Measurements from ENCODE around the gene PARP16. TPM values are rescaled to one million over a fixed set of nuclear protein-coding genes. Genes with fewer than 3 reads are reported as not detected.

PARP16 gene
- total RNA-seq, 1 experiment from 2014 or later = 4.7 TPM

GRCh38 chr15:65327651-65328393 lies 41.1 kb upstream of the PARP16 start:
- peaks cover 11% of the 10 kb centered on the region for H3K4me1 Mint-ChIP-seq
- no peak overlapping the region for H3K4me3 Mint-ChIP-seq
- ATAC-seq (no peak), DNase-seq (ENCODE audit: low spot score) (no peak)
- H3K9me3 Mint-ChIP-seq = no peaks in the 10 kb centered on the region
- CTCF ChIA-PET = interaction anchor here (0.9 to 3.8 kb wide), 6 partner anchors 8 to 260 kb away, joined by 3 to 27 read pairs (median 4); partner anchors contain the start of gene RASL12
- no peak overlapping the region for H3K27ac Mint-ChIP-seq
- POLR2A ChIA-PET = interaction anchor here (1.5 kb wide), 1 partner anchor 51 kb away, joined by 3 read pairs; no protein-coding TSS in a partner anchor
- H3K36me3 Mint-ChIP-seq = peaks cover 23% of the 10 kb centered on the region
- TF ChIP-seq NFE2L1 (CRISPR knock-in tag; IDR thresholded peaks at IDR 0.05) (no peak), KAT7 (CRISPR knock-in tag; IDR thresholded peaks at IDR 0.05; ENCODE audit: borderline replicate concordance) (no peak), ZMAT4 (CRISPR knock-in tag; IDR thresholded peaks at IDR 0.05) (no peak), NFYB (CRISPR knock-in tag; conservative IDR thresholded peaks at IDR 0.05; ENCODE audit: low read depth) (no peak), RELA (CRISPR knock-in tag; IDR thresholded peaks at IDR 0.05; ENCODE audit: borderline replicate concordance) (no peak), PRRX2 (CRISPR knock-in tag; IDR thresholded peaks at IDR 0.05) (no peak), FOXP1 (CRISPR knock-in tag; IDR thresholded peaks at IDR 0.05; ENCODE audit: borderline replicate concordance) (no peak), NR2C2 (CRISPR knock-in tag; IDR thresholded peaks at IDR 0.05) (no peak), ZNF425 (CRISPR knock-in tag; conservative IDR thresholded peaks at IDR 0.05) (no peak), FOXK1 (CRISPR knock-in tag; IDR thresholded peaks at IDR 0.05) (no peak), ZNF532 (CRISPR knock-in tag; IDR thresholded peaks at IDR 0.05; ENCODE audit: borderline replicate concordance) (no peak), NR1H2 (CRISPR knock-in tag; IDR thresholded peaks at IDR 0.05) (no peak)
- H3K27me3 Mint-ChIP-seq (ENCODE audit: low read depth) = no peaks in the 10 kb centered on the region

- peaks cover 23% of the 10 kb centered on the region for H3K36me3 Mint-ChIP-seq
- H3K27ac Mint-ChIP-seq = peak overlapping the region; percentile 70; the same call in 1 of the 2 replicates
- no peaks in the 10 kb centered on the region; the same call in 1 of the 2 replicates for H3K27me3 Mint-ChIP-seq (ENCODE audit: low read depth)
- no peak for DNase-seq (ENCODE audit: low spot score)
- ATAC-seq = peak; percentile 43
- H3K9me3 Mint-ChIP-seq = no peaks in the 10 kb centered on the region
- POLR2A ChIA-PET = interaction anchor here (1.5 kb wide), 1 partner anchor 52 kb away, joined by 3 read pairs; no protein-coding TSS in a partner anchor
- no peak overlapping the region for H3K4me3 Mint-ChIP-seq
- peaks cover 9% of the 10 kb centered on the region for H3K4me1 Mint-ChIP-seq
- CTCF ChIA-PET = interaction anchor here (0.9 to 3.8 kb wide), 10 partner anchors 8 to 259 kb away, joined by 3 to 27 read pairs (median 4); partner anchors contain the start of gene RASL12
- TF ChIP-seq ZBTB43 (CRISPR knock-in tag; IDR thresholded peaks at IDR 0.05) (no peak), USF2 (CRISPR knock-in tag; IDR thresholded peaks at IDR 0.05) (no peak), PRDM15 (CRISPR knock-in tag; IDR thresholded peaks at IDR 0.05) (no peak), FOXP4 (CRISPR knock-in tag; IDR thresholded peaks at IDR 0.05) (no peak), ZBTB21 (CRISPR knock-in tag; IDR thresholded peaks at IDR 0.05; ENCODE audit: borderline replicate concordance) (no peak), FOXK1 (CRISPR knock-in tag; IDR thresholded peaks at IDR 0.05) (no peak), OVOL2 (CRISPR knock-in tag; IDR thresholded peaks at IDR 0.05; ENCODE audit: borderline replicate concordance) (no peak), ZNF416 (CRISPR knock-in tag; IDR thresholded peaks at IDR 0.05) (no peak)
Measured at GRCh38 chr15:65326818-65327217, 40.1 kb upstream of the PARP16 start.
